Measurements from ENCODE around the gene OVOL2. TPM values are rescaled to one million over a fixed set of nuclear protein-coding genes. Genes with fewer than 3 reads are reported as not detected.
"Not testable (repeated sequence)": the region's sequence is repeated elsewhere in the genome, so short reads cannot be mapped to it uniquely, and the experiment has no call there.

OVOL2 gene
- total RNA-seq: not detected
- polyA plus RNA-seq: not detected
- long read RNA-seq, donor 1, partial matches to known transcripts: 0 of 1 reads
- long read RNA-seq, donor 1, other reads (novel, unspliced or antisense): 1 of 1 reads
- long read RNA-seq, donor 2, partial matches to known transcripts: 0 of 2 reads
- long read RNA-seq, donor 2, other reads (novel, unspliced or antisense): 2 of 2 reads

- Histone ChIP-seq H3K9me3 (no peaks in the 10 kb centered on the region), H3K27ac (no peak within 1 kb of the TSS), H3K4me1 (peaks cover 11% of the 10 kb centered on the region), H3K27me3 (ENCODE audit: insufficient read depth in 3 of 3, low read length in 2 of 3) (peaks cover 0 to 80% (median 31%) of the 10 kb centered on the region in 3 donors), H3K4me3 (peak within 1 kb of the TSS; percentile 61), H3K36me3 (ENCODE audit: insufficient read depth in 1 of 2, low read depth in 1 of 2) (no peaks in the 10 kb centered on the region)
- no peak for TF ChIP-seq CTCF (IDR thresholded peaks at IDR 0.05)
- intact Hi-C loops (cut with DNase I): no loop called here
- 1 to 2% (median 2%) methylated on average over 49 to 73 of the region's 73 CpGs for WGBS, 3 donors
- ATAC-seq (peak in 2 of 4 donors; percentile 19 to 27), DNase-seq (peak in 1 of 2 donors; percentile 16)
Observed at GRCh38 chr20:18057101-18057993, at the start of gene OVOL2. OVOL2 (minus strand) TSS chr20:18057916; CDS start chr20:18057634, 282 bp downstream.

GRCh38 chr20:18103497-18103896 lies 45.8 kb upstream of the OVOL2 start:
- no peak for ATAC-seq

GRCh38 chr20:18101125-18101810 lies 43.6 kb upstream of the OVOL2 start:
- intact Hi-C loops (cut with DNase I): no loop called here
- WGBS, 3 donors: 36 to 46% (median 39%) methylated on average over 7 of the region's 7 CpGs
- Histone ChIP-seq H3K4me3 (no peak overlapping the region), H3K9me3 (no peaks in the 10 kb centered on the region), H3K4me1 (no peaks in the 10 kb centered on the region), H3K27ac (no peak overlapping the region), H3K27me3 (ENCODE audit: insufficient read depth in 3 of 3, low read length in 2 of 3) (no peaks in the 10 kb centered on the region), H3K36me3 (ENCODE audit: insufficient read depth in 1 of 2, low read depth in 1 of 2) (no peaks in the 10 kb centered on the region)
- DNase-seq (no peak), ATAC-seq (no peak)
- no peak for TF ChIP-seq CTCF (IDR thresholded peaks at IDR 0.05)

More at GRCh38 chr20:18103497-18103896, 45.8 kb upstream of the OVOL2 start:
- H3K9me3 ChIP-seq: no peaks in the 10 kb centered on the region
- intact Hi-C loops (cut with DNase I): no loop called here
- H3K36me3 ChIP-seq (ENCODE audit: insufficient read depth in 1 of 2, low read depth in 1 of 2): no peaks in the 10 kb centered on the region
- no peak for TF ChIP-seq CTCF (IDR thresholded peaks at IDR 0.05)
- 71 to 89% (median 77%) methylated on average over 1 of the region's 1 CpG for WGBS, 3 donors
- no peak overlapping the region for H3K4me3 ChIP-seq
- no peaks in the 10 kb centered on the region for H3K4me1 ChIP-seq
- no peak overlapping the region for H3K27ac ChIP-seq
- H3K27me3 ChIP-seq (ENCODE audit: insufficient read depth in 3 of 3, low read length in 2 of 3): no peaks in the 10 kb centered on the region
- DNase-seq: no peak

GRCh38 chr20:18100569-18100968 lies 42.9 kb upstream of the OVOL2 start:
- H3K27me3 ChIP-seq (ENCODE audit: insufficient read depth in 3 of 3, low read length in 2 of 3); intact Hi-C loops (cut with DNase I); H3K27ac ChIP-seq; H3K9me3 ChIP-seq; H3K4me3 ChIP-seq; DNase-seq; H3K4me1 ChIP-seq; ATAC-seq; H3K36me3 ChIP-seq (ENCODE audit: insufficient read depth in 1 of 2, low read depth in 1 of 2): not testable (repeated sequence)
- 95% methylated on average over 11 of the region's 11 CpGs for WGBS, 3 donors

GRCh38 chr20:18094191-18094590 lies 36.5 kb upstream of the OVOL2 start:
- no peaks in the 10 kb centered on the region for H3K9me3 ChIP-seq
- no peaks in the 10 kb centered on the region for H3K4me1 ChIP-seq
- intact Hi-C loops (cut with DNase I): no loop called here
- no peak overlapping the region for H3K27ac ChIP-seq
- TF ChIP-seq CTCF (IDR thresholded peaks at IDR 0.05): no peak
- no peaks in the 10 kb centered on the region for H3K36me3 ChIP-seq (ENCODE audit: insufficient read depth in 1 of 2, low read depth in 1 of 2)
- ATAC-seq (no peak), DNase-seq (no peak)
- peaks cover 0 to 2% (median 0%) of the 10 kb centered on the region in 3 donors for H3K27me3 ChIP-seq (ENCODE audit: insufficient read depth in 3 of 3, low read length in 2 of 3)
- 76 to 84% (median 77%) methylated on average over 5 of the region's 5 CpGs for WGBS, 3 donors
- H3K4me3 ChIP-seq: no peak overlapping the region
